ES-I3 (cell line): Measurements from ENCODE around the gene CFAP61.
"Not testable (repeated sequence)": the region's sequence is repeated elsewhere in the genome, so short reads cannot be mapped to it uniquely, and the experiment has no call there.

Experiments
- H3K36me3 ChIP-seq: 2 replicates; pipeline ENCODE4 v1.6.1; 2013; ENCODE audit warnings: mild to moderate bottlenecking, low read length, control low read depth, moderate library complexity; ENCODE audit not compliant: insufficient read depth
- H3K4me1 ChIP-seq: 2 replicates; pipeline ENCODE4 v1.6.1; 2013; ENCODE audit warnings: mild to moderate bottlenecking, control low read depth, low read length; ENCODE audit not compliant: insufficient read depth
- H3K9ac ChIP-seq: 2 replicates; pipeline ENCODE4 v1.6.1; 2013; ENCODE audit warnings: low read depth, mild to moderate bottlenecking, low read length, moderate library complexity
- H3K9me3 ChIP-seq: 2 replicates; pipeline ENCODE4 v1.6.1; 2013; ENCODE audit warnings: mild to moderate bottlenecking, low read length, moderate library complexity; ENCODE audit not compliant: control insufficient read depth, insufficient read depth

The CFAP61 gene, protein sequence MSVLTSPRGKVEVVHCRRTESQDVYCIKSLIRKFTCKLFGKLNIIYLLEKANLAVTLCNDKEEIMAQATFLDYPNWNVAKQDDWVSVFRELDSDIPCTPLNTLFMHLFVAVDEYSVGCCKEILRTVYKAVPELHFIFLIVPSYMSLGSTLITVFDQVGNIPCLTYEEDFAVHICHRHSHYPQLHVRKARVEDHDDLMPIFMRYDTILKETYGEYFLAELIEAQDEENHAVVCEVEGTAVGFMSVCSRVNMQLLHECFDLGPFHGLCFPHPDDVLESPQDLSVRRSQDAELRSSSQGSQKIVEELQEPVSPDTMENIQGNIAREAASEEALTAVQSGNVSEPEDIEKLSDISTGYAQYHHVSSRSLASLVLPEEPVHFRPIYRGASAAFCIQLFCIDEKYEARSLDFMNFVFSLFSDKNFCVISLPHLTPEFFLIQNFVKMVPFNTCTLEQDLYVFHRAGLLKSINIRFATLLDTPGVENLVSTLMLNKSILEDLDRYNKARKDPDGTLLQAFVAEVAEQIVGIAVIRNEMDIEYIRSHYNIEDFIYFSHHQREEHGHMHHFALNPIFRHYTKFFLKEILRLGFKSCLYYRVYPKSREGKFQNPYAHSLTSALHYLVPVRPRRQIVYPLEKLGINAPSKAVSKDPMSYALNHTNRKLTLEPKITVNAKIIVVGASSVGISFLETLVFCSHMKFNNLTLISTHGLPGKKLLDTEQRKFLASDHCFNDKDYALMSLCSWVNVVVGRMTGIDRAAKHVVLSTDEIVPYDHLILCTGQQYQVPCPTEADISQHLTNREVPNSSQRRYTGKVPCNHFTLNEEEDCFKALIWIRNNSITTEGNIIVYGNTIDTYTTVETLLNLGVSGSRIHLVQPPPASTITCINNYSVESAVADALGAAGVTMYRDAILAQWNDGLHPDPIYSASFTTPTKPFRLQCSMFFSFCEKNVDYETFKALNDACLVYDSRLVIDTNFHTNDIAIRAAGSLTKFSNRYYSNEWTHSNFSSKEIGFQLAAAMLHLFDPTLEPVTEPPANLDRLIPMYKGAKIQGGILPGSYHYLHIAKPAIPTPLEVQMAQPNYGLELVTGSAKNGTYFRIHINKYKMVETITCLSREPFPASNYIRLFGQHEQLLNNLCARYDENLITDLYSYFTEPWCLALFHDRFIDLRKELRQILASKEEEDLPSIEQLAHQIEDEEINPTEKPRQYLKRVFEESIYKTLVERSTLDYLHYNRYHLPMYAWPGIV

GRCh38 chr20:20052074-20052970, at the start of gene CFAP61, which contains the start of gene CRNKL1:
Gene CFAP61 (plus strand): TSS chr20:20052532. CDS start chr20:20056654, 4,122 bp downstream.
Gene CRNKL1 (minus strand): TSS chr20:20052466. CDS start chr20:20052342, 124 bp downstream.
- peaks cover 11% of the 10 kb centered on the region for H3K36me3 ChIP-seq
- no peaks in the 10 kb centered on the region for H3K4me1 ChIP-seq
- H3K9ac ChIP-seq, result peak within 1 kb of the TSS; percentile 71; the same call in 1 of the 2 replicates
- H3K9me3 ChIP-seq, result no peaks in the 10 kb centered on the region

GRCh38 chr20:20003031-20003954, 49.0 kb upstream of the CFAP61 start:
- Histone ChIP-seq H3K9me3 (no peaks in the 10 kb centered on the region), H3K9ac (no peak overlapping the region), H3K36me3 (no peaks in the 10 kb centered on the region; the same call in 1 of the 2 replicates), H3K4me1 (no peaks in the 10 kb centered on the region)

GRCh38 chr20:20003955-20004322, 48.4 kb upstream of the CFAP61 start:
- H3K9ac ChIP-seq, H3K36me3 ChIP-seq, H3K9me3 ChIP-seq, H3K4me1 ChIP-seq: not testable (repeated sequence)

- Histone ChIP-seq H3K36me3 (no peaks in the 10 kb centered on the region; the same call in 1 of the 2 replicates), H3K9me3 (no peaks in the 10 kb centered on the region), H3K4me1 (no peaks in the 10 kb centered on the region), H3K9ac (no peak overlapping the region)
Measured at GRCh38 chr20:20005342-20005741, 47.0 kb upstream of the CFAP61 start.

DNA sequence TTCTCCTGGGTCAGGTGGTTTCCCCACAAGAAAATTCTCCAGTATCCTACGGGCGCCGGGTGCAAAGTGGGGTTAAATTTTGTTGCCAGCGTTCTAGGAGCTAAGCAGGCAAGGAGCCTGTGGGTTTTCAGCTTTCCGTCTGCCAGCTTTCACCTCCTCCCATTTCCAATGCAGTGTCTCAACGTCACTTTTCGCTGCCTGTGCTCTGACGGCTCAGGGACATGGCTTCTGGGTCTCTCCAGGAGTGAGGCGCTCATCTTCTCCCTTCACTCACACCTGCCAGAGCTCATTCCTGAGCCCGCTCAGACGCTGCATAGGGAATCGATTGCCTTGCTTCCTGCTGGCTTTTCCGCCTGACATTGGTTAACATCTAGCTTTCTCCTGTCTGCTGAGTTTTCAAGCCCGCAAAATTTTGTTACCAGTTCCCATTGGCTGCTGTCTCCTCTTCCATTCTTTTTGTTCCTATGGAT, 42.5 kb upstream of the CFAP61 start:
- H3K9me3 ChIP-seq, result no peaks in the 10 kb centered on the region
- H3K9ac ChIP-seq, result peak overlapping the region; percentile 4; the same call in 1 of the 2 replicates
- no peaks in the 10 kb centered on the region for H3K4me1 ChIP-seq
- H3K36me3 ChIP-seq, result no peaks in the 10 kb centered on the region

- Histone ChIP-seq H3K9ac (no peak overlapping the region), H3K36me3 (no peaks in the 10 kb centered on the region), H3K4me1 (no peaks in the 10 kb centered on the region), H3K9me3 (no peaks in the 10 kb centered on the region)
Measured at GRCh38 chr20:20010639-20011500, 41.5 kb upstream of the CFAP61 start.

DNA sequence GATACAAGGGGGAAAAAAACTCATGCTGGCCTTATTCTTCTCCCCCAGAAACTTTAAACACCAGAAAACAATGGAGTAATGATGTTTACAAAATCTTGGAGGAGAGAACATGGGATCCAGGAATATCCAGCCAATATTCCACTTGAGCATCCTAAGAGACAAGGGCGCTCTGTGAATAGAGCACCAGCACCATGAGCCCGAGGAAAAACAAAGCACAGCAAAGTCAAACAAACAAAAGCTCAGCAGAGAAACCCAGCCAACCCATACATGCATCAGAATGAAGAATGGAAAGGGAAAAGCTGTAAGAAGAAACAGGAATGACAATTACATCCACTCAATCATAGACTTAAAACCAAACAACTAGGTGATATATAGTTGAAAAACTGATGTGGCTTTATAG, 39.8 kb upstream of the CFAP61 start:
- Histone ChIP-seq H3K9me3 (no peaks in the 10 kb centered on the region), H3K4me1 (no peaks in the 10 kb centered on the region), H3K36me3 (no peaks in the 10 kb centered on the region), H3K9ac (no peak overlapping the region)

- Histone ChIP-seq H3K9me3 (no peaks in the 10 kb centered on the region), H3K36me3 (no peaks in the 10 kb centered on the region), H3K4me1 (no peaks in the 10 kb centered on the region), H3K9ac (no peak overlapping the region)
Measured at GRCh38 chr20:20014659-20015058, 37.7 kb upstream of the CFAP61 start.

- H3K9ac ChIP-seq, result peak within 1 kb of the TSS; percentile 80
- no peaks in the 10 kb centered on the region for H3K4me1 ChIP-seq
- H3K9me3 ChIP-seq, result no peaks in the 10 kb centered on the region
- no peaks in the 10 kb centered on the region for H3K36me3 ChIP-seq
Measured at GRCh38 chr20:20017001-20017843, 35.1 kb upstream of the CFAP61 start, which contains the start of gene NAA20. Gene NAA20 (plus strand): TSS chr20:20017362. CDS start chr20:20017397, 35 bp downstream.

GRCh38 chr20:20017844-20018185, 34.5 kb upstream of the CFAP61 start:
- H3K36me3 ChIP-seq, result peaks cover 2% of the 10 kb centered on the region; the same call in 1 of the 2 replicates
- no peaks in the 10 kb centered on the region for H3K4me1 ChIP-seq
- no peaks in the 10 kb centered on the region for H3K9me3 ChIP-seq
- H3K9ac ChIP-seq, result peak overlapping the region; percentile 80

DNA sequence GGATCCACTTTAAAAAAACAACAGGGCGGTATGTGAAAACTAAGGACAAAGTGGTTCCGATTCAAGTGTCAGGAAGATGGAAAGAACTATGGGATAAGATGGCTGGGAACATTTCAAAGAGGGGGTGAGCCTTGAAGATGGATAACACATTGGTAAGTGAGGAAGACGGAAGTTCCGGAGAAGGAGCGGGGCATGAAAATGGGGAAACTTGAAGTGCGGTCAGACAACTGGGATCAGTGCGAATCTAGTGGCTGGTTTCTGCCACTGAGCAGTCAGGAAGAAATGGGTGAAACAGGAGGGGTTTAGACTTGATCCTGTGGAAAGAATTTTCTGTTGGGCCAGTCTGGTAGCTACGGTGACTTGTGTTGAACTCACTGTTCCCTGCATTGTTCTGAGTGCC, 34.0 kb upstream of the CFAP61 start:
- H3K36me3 ChIP-seq, result peaks cover 3% of the 10 kb centered on the region; the same call in 1 of the 2 replicates
- no peaks in the 10 kb centered on the region for H3K4me1 ChIP-seq
- no peaks in the 10 kb centered on the region for H3K9me3 ChIP-seq
- H3K9ac ChIP-seq, result peak overlapping the region; percentile 80; the same call in 1 of the 2 replicates
